H1 (cell line): ENCODE data around the gene AP1M2. TPM values are rescaled to one million over a fixed set of nuclear protein-coding genes. Genes with fewer than 3 reads are reported as not detected.

Source experiments
- KDM1A ChIP-seq: fragments of 200-600, 300-600 bp; sonication (generic); IDR thresholded peaks from 2 replicates; pipeline ENCODE4 v1.7.1; 2016; ENCODE audit warnings: mild to moderate bottlenecking, low read length, borderline replicate concordance
- KDM4A ChIP-seq: IDR thresholded peaks from one replicate; pipeline ENCODE4 v1.7.1; 2012; ENCODE audit warnings: low read depth, mild to moderate bottlenecking, moderate library complexity, low read length, inconsistent platforms; ENCODE audit not compliant: severe bottlenecking
- ZNF274 ChIP-seq: IDR thresholded peaks from 2 replicates; pipeline ENCODE4 v1.7.0; 2012; ENCODE audit warnings: low read length, borderline replicate concordance; ENCODE audit errors: extremely low read depth
- polyA plus RNA-seq, 7 experiments: library from polyadenylated mRNA; depleted of rRNA in 3 of 7; stranded (reverse) in 5 of 7; unstranded in 2 of 7; fragments of >200 nt in 5 of 7; fragments of 200-250 nt in 2 of 7; gene quantifications; 1 replicate in 5 of 7; 2 replicates in 1 of 7; 4 replicates in 1 of 7; pipeline versions ENCODE4 v1.2.1 to v1.2.3, GENCODE V29; 2011 to 2013; ENCODE audit warnings: missing spikeins in 2 of 7, mixed read lengths in 2 of 7
- total RNA-seq: library from RNA; stranded (reverse); fragmentation: NEBNext Ultra II Directional; extraction: Animal tissue kit (Norgen Biotek cat#: 25700); gene quantifications from 2 replicates; pipeline ENCODE4 v1.2.1, GENCODE V29; 2021
- TF ChIP-seq, protein P1 (sequence below): IDR thresholded peaks from 2 replicates; pipeline ENCODE4 v1.6.1; 2012; ENCODE audit warnings: inconsistent platforms

Gene AP1M2
- total and polyA plus RNA-seq, 2 of the 8 experiments (the other 6 are each of a cell fraction or from before 2014, with no cell fraction given), result 140 to 161 TPM

DNA sequence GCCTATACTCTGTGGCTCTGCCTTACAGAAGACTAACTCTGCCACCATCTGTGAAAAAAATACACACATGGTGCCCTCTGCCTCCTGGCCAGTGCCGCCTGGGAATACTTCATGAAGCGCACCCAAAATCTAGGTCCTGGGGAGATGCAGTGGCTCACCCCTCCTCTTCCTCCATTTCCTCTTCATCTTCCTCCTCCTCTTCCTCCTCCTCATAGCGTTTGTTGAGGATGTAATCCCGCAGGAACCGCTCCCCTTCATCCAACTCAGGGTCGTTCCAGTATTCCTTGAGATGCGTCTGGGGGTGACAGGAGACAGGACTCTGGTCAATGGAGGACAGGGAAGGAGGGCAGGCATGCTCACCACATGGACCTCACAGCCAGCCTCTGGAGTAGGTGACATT is 27.0 kb downstream of the AP1M2 start (continued):
- TF ChIP-seq, protein P1, sequence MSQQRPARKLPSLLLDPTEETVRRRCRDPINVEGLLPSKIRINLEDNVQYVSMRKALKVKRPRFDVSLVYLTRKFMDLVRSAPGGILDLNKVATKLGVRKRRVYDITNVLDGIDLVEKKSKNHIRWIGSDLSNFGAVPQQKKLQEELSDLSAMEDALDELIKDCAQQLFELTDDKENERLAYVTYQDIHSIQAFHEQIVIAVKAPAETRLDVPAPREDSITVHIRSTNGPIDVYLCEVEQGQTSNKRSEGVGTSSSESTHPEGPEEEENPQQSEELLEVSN, result no peak
- TF ChIP-seq KDM4A, result no peak
- no peak for TF ChIP-seq KDM1A
- TF ChIP-seq ZNF274, result no peak
